Activated T-helper 1 cell treated with anti-CD3 and anti-CD28 coated beads, Interleukin-12 subunit alpha, Interleukin-12 subunit beta, Interleukin-2, Interleukin-4 antibody, amounts not matched to agents 30 ng/mL and 10 ng/mL and 1 ng/mL, durations not matched to agents 14 hours and 24 hours and 36 hours (primary cell): ENCODE measurements around the gene MMP8. TPM values are rescaled to one million over a fixed set of nuclear protein-coding genes. Genes with fewer than 3 reads are reported as not detected.

Source experiments
- DNase-seq: peaks from one replicate; pipeline ENCODE4 v3.0.0; 2021; ENCODE audit warnings: low spot score
- H3K27ac Mint-ChIP-seq: one replicate; pipeline ENCODE4 v1.8.0; 2021; ENCODE audit warnings: mild to moderate bottlenecking, mixed read lengths
- H3K27me3 Mint-ChIP-seq: one replicate; pipeline ENCODE4 v1.8.0; 2022; ENCODE audit warnings: mild to moderate bottlenecking, moderate library complexity, mixed read lengths; ENCODE audit not compliant: insufficient read depth
- H3K36me3 Mint-ChIP-seq: one replicate; pipeline ENCODE4 v1.8.0; 2021; ENCODE audit warnings: low read depth, mixed read lengths
- H3K4me1 Mint-ChIP-seq: one replicate; pipeline ENCODE4 v1.8.0; 2021; ENCODE audit warnings: low read depth, mixed read lengths
- H3K4me3 Mint-ChIP-seq: one replicate; pipeline ENCODE4 v1.8.0; 2021; ENCODE audit warnings: mild to moderate bottlenecking, moderate library complexity, mixed read lengths
- H3K9me3 Mint-ChIP-seq: one replicate; pipeline ENCODE4 v1.8.0; 2021; ENCODE audit warnings: mixed read lengths
- intact Hi-C: fragments of 100-400 bp; cut with micrococcal nuclease; formaldehyde crosslinking; loops from one replicate; pipeline ENCODE4 v1.15.1; 2024
- total RNA-seq: library from RNA; stranded (reverse); gene quantifications from 2 replicates; pipeline ENCODE4 v1.2.3, GENCODE V29; 2022

The MMP8 gene, protein sequence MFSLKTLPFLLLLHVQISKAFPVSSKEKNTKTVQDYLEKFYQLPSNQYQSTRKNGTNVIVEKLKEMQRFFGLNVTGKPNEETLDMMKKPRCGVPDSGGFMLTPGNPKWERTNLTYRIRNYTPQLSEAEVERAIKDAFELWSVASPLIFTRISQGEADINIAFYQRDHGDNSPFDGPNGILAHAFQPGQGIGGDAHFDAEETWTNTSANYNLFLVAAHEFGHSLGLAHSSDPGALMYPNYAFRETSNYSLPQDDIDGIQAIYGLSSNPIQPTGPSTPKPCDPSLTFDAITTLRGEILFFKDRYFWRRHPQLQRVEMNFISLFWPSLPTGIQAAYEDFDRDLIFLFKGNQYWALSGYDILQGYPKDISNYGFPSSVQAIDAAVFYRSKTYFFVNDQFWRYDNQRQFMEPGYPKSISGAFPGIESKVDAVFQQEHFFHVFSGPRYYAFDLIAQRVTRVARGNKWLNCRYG
- not detected in 2 replicates for total RNA-seq

DNA sequence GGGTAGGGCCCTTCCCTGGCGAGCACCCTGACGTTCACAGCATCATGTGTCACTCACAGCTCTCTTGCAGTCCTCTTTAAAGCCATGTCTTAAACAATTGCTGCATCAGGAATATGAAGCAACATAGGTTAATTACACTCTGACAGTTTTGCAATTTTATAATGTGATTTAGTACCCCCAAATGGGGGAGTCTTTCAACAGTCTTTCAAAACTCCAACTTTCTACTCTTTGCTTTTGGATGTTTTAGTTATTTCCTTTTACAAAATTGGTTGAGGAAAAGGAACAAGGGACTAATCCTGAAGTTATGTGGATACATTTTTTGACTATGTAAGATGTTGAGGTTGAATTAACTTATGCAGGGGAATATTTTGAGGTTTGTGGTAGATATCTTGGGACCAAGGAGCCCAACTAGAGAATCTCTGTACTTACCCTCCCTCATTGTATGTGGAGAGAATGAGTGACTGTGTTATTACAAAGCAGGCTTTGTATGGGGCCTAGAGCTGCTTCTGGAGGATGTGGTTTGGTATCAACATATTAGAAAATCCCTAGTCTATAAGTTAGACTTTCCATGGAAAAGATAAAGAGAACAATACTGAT is at the start of gene MMP8:
Gene MMP8, minus strand, starts transcription at position 51 of the 597 bp plus-strand sequence. CDS start 99 bp downstream, outside the sequence.
- intact Hi-C loops = no loop called here
- Mint-ChIP-seq H3K27ac (no peak within 1 kb of the TSS), H3K36me3 (no peaks in the 10 kb centered on the region), H3K4me1 (no peaks in the 10 kb centered on the region), H3K9me3 (no peaks in the 10 kb centered on the region), H3K4me3 (no peak within 1 kb of the TSS), H3K27me3 (peaks cover 6% of the 10 kb centered on the region)
- no peak for DNase-seq

DNA sequence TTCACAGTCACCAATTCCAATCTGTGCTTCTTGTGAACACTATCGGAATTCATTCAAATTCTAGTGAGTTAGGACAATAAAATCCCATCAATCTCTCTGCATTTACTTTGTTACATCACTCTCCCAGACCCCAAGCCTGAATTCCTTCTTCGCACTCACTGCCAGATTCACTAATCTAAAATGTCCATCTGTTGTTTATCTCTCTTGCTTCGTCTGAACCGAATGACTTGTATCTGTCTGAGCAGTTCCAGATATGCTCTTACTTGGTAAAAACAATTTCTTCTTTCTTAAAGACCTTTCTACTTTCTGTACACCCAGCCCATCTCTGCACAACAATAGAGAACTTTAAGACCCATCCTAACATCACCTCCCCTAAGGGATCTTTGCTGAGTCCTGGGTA is 48.6 kb upstream of the MMP8 start:
- Mint-ChIP-seq H3K4me1 (no peaks in the 10 kb centered on the region), H3K36me3 (no peaks in the 10 kb centered on the region), H3K4me3 (no peak overlapping the region), H3K27me3 (peaks cover 3% of the 10 kb centered on the region), H3K27ac (no peak overlapping the region), H3K9me3 (no peaks in the 10 kb centered on the region)
- intact Hi-C loops = no loop called here
- DNase-seq = no peak

DNA sequence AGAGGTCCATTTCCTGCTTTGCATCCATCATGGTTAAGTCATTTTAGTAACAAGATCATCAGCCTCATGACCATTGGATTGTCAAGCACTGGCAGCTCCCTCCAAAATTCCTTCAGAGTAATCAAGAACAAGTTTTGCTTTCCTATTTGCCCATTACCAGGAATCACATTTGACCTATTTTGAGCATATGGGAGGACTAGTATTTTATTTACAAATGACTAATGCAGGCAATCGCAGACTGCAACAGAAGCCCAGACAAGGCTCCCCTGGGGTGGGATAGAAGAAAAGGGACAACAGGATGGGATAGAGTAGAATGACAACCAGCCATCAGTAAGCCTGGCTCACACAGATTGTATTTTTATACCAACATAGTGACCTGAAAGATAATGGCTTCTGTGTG is 46.6 kb upstream of the MMP8 start:
- H3K27ac Mint-ChIP-seq = no peak overlapping the region
- intact Hi-C loops = no loop called here
- no peaks in the 10 kb centered on the region for H3K4me1 Mint-ChIP-seq
- DNase-seq = no peak
- no peak overlapping the region for H3K4me3 Mint-ChIP-seq
- H3K36me3 Mint-ChIP-seq = no peaks in the 10 kb centered on the region
- H3K27me3 Mint-ChIP-seq = peaks cover 3% of the 10 kb centered on the region
- H3K9me3 Mint-ChIP-seq = no peaks in the 10 kb centered on the region

DNA sequence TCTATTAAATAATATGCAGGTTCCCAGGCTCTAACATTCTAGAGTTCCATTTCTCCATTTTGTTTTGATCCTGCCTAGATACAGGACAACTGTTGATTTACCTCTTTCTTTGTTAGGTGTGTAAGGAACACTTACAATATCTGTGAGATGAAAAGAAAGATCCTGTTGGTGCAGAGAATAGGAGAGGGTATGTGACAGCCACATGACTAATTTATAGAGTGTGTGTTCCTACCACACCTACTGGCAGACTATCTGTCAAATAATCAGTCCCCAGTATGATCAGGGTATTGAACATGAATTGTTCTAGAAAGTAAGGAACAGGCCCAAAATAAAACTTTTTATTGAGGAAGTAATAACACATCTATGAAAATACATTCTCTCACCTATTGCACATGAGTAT is 45.4 kb upstream of the MMP8 start:
- H3K9me3 Mint-ChIP-seq = no peaks in the 10 kb centered on the region
- intact Hi-C loops = no loop called here
- H3K4me3 Mint-ChIP-seq = no peak overlapping the region
- H3K27me3 Mint-ChIP-seq = peaks cover 3% of the 10 kb centered on the region
- H3K36me3 Mint-ChIP-seq = no peaks in the 10 kb centered on the region
- H3K4me1 Mint-ChIP-seq = no peaks in the 10 kb centered on the region
- no peak for DNase-seq
- H3K27ac Mint-ChIP-seq = no peak overlapping the region

DNA sequence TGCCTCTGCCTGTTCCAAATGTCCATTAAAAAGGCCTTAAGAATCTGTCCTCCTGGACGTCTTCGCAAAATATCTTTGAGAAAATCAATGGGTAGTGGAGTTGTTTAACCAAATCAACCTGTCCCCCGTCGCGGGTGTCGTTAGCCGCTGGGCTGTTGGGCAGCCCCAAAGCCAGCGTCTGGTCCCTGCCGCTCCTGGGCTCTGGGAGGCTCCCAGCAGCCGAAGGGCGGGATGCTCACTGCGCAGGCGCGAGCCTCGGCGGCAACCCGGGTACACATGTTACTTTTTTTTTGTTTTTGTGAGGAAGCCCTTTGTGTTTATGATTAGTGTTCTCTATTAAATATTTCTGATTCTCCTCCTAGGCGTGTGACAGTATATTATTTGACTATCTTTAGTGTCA is 43.0 kb upstream of the MMP8 start:
- no peaks in the 10 kb centered on the region for H3K36me3 Mint-ChIP-seq
- no peak overlapping the region for H3K27ac Mint-ChIP-seq
- no peaks in the 10 kb centered on the region for H3K4me1 Mint-ChIP-seq
- no peaks in the 10 kb centered on the region for H3K9me3 Mint-ChIP-seq
- no peak for DNase-seq
- no peak overlapping the region for H3K4me3 Mint-ChIP-seq
- intact Hi-C loops = no loop called here
- H3K27me3 Mint-ChIP-seq = peaks cover 3% of the 10 kb centered on the region

DNA sequence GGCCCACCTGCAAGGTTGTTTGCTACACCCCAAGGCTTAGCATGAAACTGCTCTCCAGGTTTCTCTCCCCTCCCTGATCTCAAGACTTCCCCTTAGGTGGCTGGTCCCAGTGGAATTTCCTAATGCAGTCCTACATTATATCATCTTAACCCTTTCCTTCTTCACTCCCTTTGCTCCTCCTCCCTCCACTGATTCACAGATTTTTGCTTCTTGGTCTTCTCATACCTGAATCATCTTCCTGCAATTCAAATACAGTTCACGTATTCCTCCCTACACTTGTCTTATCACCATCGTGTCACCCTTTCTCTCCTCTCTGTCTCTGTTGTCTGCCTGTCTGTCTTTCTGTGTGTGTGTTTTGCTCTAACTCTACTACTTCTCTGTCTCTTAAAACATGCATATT is 38.7 kb upstream of the MMP8 start:
- Mint-ChIP-seq H3K9me3 (no peaks in the 10 kb centered on the region), H3K4me1 (no peaks in the 10 kb centered on the region)
- intact Hi-C loops = no loop called here

DNA sequence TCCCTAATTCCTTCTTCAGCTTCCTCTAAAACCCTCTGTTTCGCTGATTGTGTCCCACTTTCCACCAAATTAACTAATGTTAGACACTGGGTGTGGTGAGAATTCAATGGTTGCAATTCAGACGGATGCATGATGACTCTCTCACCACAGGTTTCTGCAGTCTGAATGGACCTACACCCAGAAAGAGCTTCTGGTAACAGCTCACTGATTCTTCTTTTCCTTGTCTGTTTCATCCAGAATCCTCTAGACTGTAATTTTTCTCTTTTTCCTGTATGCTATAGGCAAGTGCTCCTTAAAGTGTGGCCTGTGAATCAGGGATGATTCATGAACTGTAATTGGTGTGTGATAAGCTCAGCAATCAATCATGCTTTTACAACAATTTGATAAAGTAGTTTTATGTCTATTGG is 37.6 kb upstream of the MMP8 start:
- DNase-seq = no peak
- H3K4me1 Mint-ChIP-seq = no peaks in the 10 kb centered on the region
- H3K36me3 Mint-ChIP-seq = no peaks in the 10 kb centered on the region
- no peak overlapping the region for H3K4me3 Mint-ChIP-seq
- intact Hi-C loops = no loop called here
- H3K9me3 Mint-ChIP-seq = no peaks in the 10 kb centered on the region
- no peak overlapping the region for H3K27ac Mint-ChIP-seq
- H3K27me3 Mint-ChIP-seq = no peaks in the 10 kb centered on the region

More for the DNA sequence above, 38.7 kb upstream of the MMP8 start:
- Mint-ChIP-seq H3K36me3 (no peaks in the 10 kb centered on the region), H3K27ac (no peak overlapping the region), H3K4me3 (no peak overlapping the region), H3K27me3 (no peaks in the 10 kb centered on the region)
- no peak for DNase-seq

DNA sequence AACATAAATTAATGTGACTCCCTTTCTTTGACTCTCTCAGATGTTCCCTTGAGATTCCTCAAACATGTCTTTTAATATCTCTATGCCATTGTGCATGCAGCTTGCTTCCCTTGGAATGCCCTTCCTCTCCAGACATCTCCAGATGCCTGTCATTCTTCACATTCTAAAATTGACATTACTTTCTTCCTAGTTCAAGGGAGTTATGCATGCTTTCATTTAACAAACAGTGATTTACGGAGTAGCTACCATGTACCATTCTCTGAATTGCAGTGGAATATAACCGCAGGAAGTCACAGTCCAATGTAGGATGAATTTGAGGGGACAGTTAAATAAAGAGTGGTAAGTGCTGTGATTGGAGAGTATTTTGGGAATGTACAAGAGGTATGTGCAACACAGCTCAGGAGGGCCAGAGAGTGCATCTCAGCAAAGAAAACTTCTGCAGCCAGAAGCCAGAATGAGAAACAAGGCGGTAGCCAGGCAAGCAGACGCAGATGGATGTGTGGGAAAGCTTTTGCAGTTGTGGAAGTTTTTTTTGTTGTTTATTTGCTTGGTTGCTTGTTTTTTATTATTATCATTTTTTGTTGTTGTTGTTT is 37.0 kb upstream of the MMP8 start:
- Mint-ChIP-seq H3K9me3 (no peaks in the 10 kb centered on the region), H3K4me1 (no peaks in the 10 kb centered on the region), H3K27me3 (no peaks in the 10 kb centered on the region), H3K4me3 (no peak overlapping the region), H3K36me3 (no peaks in the 10 kb centered on the region), H3K27ac (no peak overlapping the region)
- intact Hi-C loops = no loop called here
- DNase-seq = no peak

DNA sequence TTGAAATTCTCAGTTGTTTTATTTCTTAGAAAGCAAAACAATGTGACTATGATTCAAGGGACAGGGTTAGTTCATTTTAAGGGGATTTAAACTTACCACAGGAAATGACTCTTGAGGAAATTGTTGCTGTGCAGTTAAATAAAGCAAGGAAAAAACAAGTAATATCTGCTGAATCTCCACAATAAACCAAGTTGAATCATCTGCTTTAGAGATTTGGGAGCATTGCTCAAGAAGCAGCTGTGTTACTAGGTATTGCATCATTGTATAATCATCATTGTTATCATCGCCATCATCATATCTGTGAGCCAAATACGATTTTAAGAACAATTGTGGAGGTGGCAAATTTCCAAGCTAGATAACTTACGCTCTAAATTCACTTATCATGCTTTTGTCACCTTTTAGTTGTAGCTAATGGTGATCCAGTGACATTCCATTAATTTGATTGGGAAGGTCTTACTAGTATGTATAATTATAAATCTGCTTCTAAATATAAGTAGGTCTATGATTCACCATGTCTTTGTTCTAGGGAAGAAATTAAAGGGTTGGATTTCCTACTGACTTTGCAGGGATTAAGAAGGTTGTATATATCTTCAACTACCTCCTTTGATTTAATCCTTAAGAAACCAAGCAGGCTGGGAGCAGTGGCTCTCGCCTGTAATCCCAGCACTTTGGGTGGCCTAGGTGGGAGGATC is 35.7 kb upstream of the MMP8 start:
- H3K27me3 Mint-ChIP-seq = no peaks in the 10 kb centered on the region
- no peaks in the 10 kb centered on the region for H3K36me3 Mint-ChIP-seq
- no peak for DNase-seq
- intact Hi-C loops = no loop called here
- no peaks in the 10 kb centered on the region for H3K9me3 Mint-ChIP-seq
- H3K4me1 Mint-ChIP-seq = no peaks in the 10 kb centered on the region
- no peak overlapping the region for H3K4me3 Mint-ChIP-seq
- H3K27ac Mint-ChIP-seq = no peak overlapping the region

DNA sequence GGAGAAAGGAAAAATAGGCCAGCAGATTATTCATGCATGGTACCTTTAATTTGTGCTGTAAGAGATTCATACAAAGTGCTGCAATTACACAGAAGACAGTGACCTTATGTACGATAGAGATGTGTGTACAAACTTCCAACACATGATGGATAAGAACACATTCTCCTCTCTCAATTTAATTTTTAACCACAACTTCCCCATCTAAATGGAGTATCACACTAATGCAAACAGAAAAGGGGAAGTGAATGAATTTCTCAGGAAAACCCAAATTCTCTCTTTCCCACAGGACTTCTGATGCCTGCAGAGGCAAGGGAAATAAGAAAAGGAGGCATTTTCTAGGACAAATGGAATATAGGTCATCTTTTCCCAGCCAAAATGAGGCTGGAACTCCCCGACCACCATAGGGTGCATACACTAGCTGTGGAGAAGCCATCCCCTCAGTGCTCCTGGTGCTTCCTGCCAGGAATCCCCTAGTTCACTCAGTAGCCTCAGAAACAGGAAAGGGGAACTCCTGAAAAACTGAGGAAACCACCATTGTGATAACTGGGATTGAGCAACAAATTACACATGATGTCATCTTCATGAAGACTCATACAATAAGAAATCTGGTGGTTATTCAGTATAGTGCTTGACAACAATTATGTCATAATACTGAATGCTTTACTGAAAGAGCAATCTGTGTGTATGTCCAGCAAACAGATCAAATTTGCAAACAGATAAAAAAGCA is 33.2 kb upstream of the MMP8 start:
- Mint-ChIP-seq H3K4me3 (no peak overlapping the region), H3K27ac (no peak overlapping the region), H3K9me3 (no peaks in the 10 kb centered on the region), H3K27me3 (no peaks in the 10 kb centered on the region), H3K4me1 (no peaks in the 10 kb centered on the region), H3K36me3 (no peaks in the 10 kb centered on the region)
- intact Hi-C loops = no loop called here
- DNase-seq = no peak

DNA sequence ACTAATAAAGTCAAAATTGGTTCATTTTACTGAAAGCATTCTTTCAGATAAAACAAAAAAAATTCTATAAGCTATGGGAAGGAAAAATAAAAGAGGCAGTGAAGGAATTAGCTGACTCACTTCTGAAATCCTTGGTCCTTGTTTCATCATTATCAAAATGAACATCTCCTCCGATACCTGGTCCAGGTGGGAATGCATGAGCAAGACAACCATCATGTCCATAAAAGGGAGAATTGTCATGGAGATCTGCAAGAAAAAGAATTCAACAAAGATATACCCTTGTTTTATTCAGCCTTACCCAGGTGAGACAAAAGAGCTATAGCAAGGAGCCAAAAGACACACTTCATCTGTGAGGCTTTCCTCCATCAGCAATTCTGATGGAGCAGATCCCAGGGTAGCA is 28.5 kb upstream of the MMP8 start:
- Mint-ChIP-seq H3K36me3 (no peaks in the 10 kb centered on the region), H3K9me3 (no peaks in the 10 kb centered on the region), H3K27me3 (peaks cover 7% of the 10 kb centered on the region), H3K27ac (no peak overlapping the region), H3K4me3 (no peak overlapping the region), H3K4me1 (no peaks in the 10 kb centered on the region)
- intact Hi-C loops = no loop called here
- DNase-seq = no peak

DNA sequence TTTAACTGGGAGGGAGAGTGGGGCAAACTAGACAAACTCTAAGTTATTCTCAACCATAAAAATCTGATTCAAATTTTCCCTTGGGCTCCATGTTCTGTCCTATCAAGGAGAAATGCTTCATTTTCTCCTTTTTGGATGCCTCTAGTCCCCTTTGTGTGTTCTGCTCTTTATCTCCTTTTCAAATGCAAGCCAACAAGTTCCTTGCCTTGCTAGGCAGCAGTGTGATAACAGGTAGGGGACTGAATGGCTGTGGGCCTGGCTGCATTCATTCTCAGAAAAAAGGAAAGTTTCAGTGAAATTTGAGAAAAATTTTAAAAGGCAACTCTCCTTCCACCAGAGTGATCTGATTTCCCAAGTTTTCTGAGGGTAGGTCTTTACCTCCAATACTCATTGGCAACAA is 26.9 kb upstream of the MMP8 start:
- peaks cover 7% of the 10 kb centered on the region for H3K27me3 Mint-ChIP-seq
- no peak for DNase-seq
- intact Hi-C loops = no loop called here
- H3K9me3 Mint-ChIP-seq = no peaks in the 10 kb centered on the region
- no peaks in the 10 kb centered on the region for H3K4me1 Mint-ChIP-seq
- no peak overlapping the region for H3K4me3 Mint-ChIP-seq
- no peaks in the 10 kb centered on the region for H3K36me3 Mint-ChIP-seq
- H3K27ac Mint-ChIP-seq = no peak overlapping the region
